Endothelial cell of umbilical vein (primary cell): Measurements from ENCODE around the gene KLF15. TPM values are rescaled to one million over a fixed set of nuclear protein-coding genes. Genes with fewer than 3 reads are reported as not detected.

Source experiments
- BruUV-seq: library from RNA; stranded (reverse); fragments of 400-500 nt; replicated peaks from 2 replicates; lab custom pipeline; 2021; lab: Mats Ljungman, UMichigan
- CTCF ChIA-PET: fragments of 300-600, 350-600 bp; sonication (Branson Sonifier 250); formaldehyde crosslinking; loops from one replicate; lab custom pipeline; 2021; ENCODE audit warnings: antibody characterized with exemption, inconsistent platforms; lab: Charles Lee
- POLR2A ChIA-PET: fragments of 300-600, 350-600 bp; sonication (Branson Sonifier 250); formaldehyde crosslinking; loops from one replicate; lab custom pipeline; 2021; ENCODE audit warnings: antibody characterized with exemption, inconsistent platforms; lab: Charles Lee
- DNase-seq: peaks from one replicate; pipeline ENCODE4 v3.0.0-alpha.2; 2011; ENCODE audit warnings: low read depth, low spot score
- FAIRE-seq: peaks from 2 replicates; lab custom pipeline; 2011; peaks lifted over from hg19 to GRCh38; lab: Jason Lieb, UNC
- H2AFZ ChIP-seq: 2 replicates; pipeline ENCODE4 v1.6.0; 2012; ENCODE audit warnings: low read depth, low read length, control low read depth, inconsistent platforms
- H3K27ac ChIP-seq: 2 replicates; pipeline ENCODE4 v1.5.1; 2011; ENCODE audit warnings: low read depth, mild to moderate bottlenecking, control low read depth, low read length, moderate library complexity; ENCODE audit not compliant: insufficient read depth
- H3K27me3 ChIP-seq, 2 experiments: 2 replicates each; pipeline versions ENCODE4 v1.6.0 to v1.6.1; 2011; ENCODE audit warnings: low read length in 2 of 2, mixed read lengths in 1 of 2; ENCODE audit not compliant: control insufficient read depth in 2 of 2, insufficient read depth in 2 of 2
- H3K36me3 ChIP-seq, 2 experiments: 2 replicates in 1 of 2; 3 replicates in 1 of 2; pipeline ENCODE4 v1.5.1; 2011; ENCODE audit warnings: low read length in 2 of 2, mild to moderate bottlenecking in 1 of 2, moderate library complexity in 1 of 2; ENCODE audit not compliant: control insufficient read depth in 2 of 2, insufficient read depth in 2 of 2; ENCODE audit errors: extremely low read depth in 1 of 2
- H3K4me1 ChIP-seq: 3 replicates; pipeline ENCODE4 v1.5.1; 2011; ENCODE audit warnings: mild to moderate bottlenecking, low read length; ENCODE audit not compliant: control insufficient read depth, insufficient read depth; ENCODE audit errors: extremely low read depth
- H3K4me2 ChIP-seq: 2 replicates; pipeline ENCODE4 v1.6.1; 2011; ENCODE audit warnings: low read length, control low read depth, mixed read lengths; ENCODE audit not compliant: insufficient read depth
- H3K4me3 ChIP-seq, 3 experiments: fragments of 200-600 bp in 1 of 3; sonication (generic), shearing (Covaris generic) in 1 of 3; replicated peaks in 1 of 3; 2 replicates each; pipeline ENCODE4 v1.5.1; 2011 to 2016; ENCODE audit warnings: control low read depth in 3 of 3, low read length in 3 of 3, mild to moderate bottlenecking in 2 of 3, inconsistent platforms in 1 of 3, low read depth in 1 of 3, moderate library complexity in 1 of 3; ENCODE audit not compliant: insufficient read depth in 1 of 3
- H3K79me2 ChIP-seq: 2 replicates; pipeline ENCODE4 v1.6.0; 2012; ENCODE audit warnings: low read length, inconsistent platforms; ENCODE audit not compliant: control insufficient read depth, insufficient read depth
- H3K9ac ChIP-seq: replicated peaks from 2 replicates; pipeline ENCODE3; 2011; ENCODE audit warnings: low read length, control low read depth; ENCODE audit not compliant: insufficient read depth; ENCODE audit errors: extremely low read depth
- H3K9me1 ChIP-seq: replicated peaks from 3 replicates; pipeline ENCODE4 v1.6.0; 2011; ENCODE audit warnings: mild to moderate bottlenecking, low read length; ENCODE audit not compliant: control insufficient read depth, insufficient read depth; ENCODE audit errors: extremely low read depth
- H3K9me3 ChIP-seq: replicated peaks from 2 replicates; pipeline ENCODE4 v1.5.1; 2012; ENCODE audit warnings: low read length, inconsistent platforms; ENCODE audit not compliant: control insufficient read depth, insufficient read depth
- H4K20me1 ChIP-seq: replicated peaks from 2 replicates; pipeline ENCODE3; 2011; ENCODE audit warnings: mild to moderate bottlenecking, low read length; ENCODE audit not compliant: control insufficient read depth, insufficient read depth; ENCODE audit errors: extremely low read depth
- EZH2 ChIP-seq: IDR thresholded peaks from 2 replicates; pipeline ENCODE4 v1.6.1; 2012; ENCODE audit warnings: borderline replicate concordance, low read depth, mild to moderate bottlenecking, moderate library complexity, low read length, inconsistent platforms; ENCODE audit not compliant: severe bottlenecking
- FOS ChIP-seq: IDR thresholded peaks from 2 replicates; pipeline ENCODE4 v1.6.1; 2011; ENCODE audit warnings: mild to moderate bottlenecking, low read length, moderate library complexity, borderline replicate concordance; ENCODE audit not compliant: insufficient read depth
- GATA2 ChIP-seq: IDR thresholded peaks from 2 replicates; pipeline ENCODE4 v1.7.0; 2011; ENCODE audit warnings: low read depth, mild to moderate bottlenecking, moderate library complexity, mixed read lengths, low read length; ENCODE audit not compliant: insufficient read length, insufficient read depth
- JUN ChIP-seq: IDR thresholded peaks from 2 replicates; pipeline ENCODE4 v1.6.1; 2011; ENCODE audit warnings: borderline replicate concordance, low read depth; ENCODE audit not compliant: insufficient read length, insufficient read depth
- MAX ChIP-seq: IDR thresholded peaks from 2 replicates; pipeline ENCODE4 v1.6.1; 2011; ENCODE audit not compliant: insufficient read depth, insufficient read length
- MYC ChIP-seq: IDR thresholded peaks from one replicate; pipeline ENCODE4 v1.6.1; 2011; ENCODE audit warnings: mild to moderate bottlenecking, low read depth, low read length
- POLR2A ChIP-seq: IDR thresholded peaks from 2 replicates; pipeline ENCODE4 v1.6.1; 2012; ENCODE audit warnings: low read depth, mild to moderate bottlenecking, control low read depth, low read length
- POLR2AphosphoS5 ChIP-seq: IDR thresholded peaks from 2 replicates; pipeline ENCODE4 v1.6.1; 2012; ENCODE audit warnings: low read depth, mild to moderate bottlenecking, control low read depth, low read length, moderate library complexity; ENCODE audit not compliant: insufficient read depth
- dilution Hi-C: fragments of 300-500 bp; cut with MboI; formaldehyde crosslinking; loops from one replicate; pipeline ENCODE4 v1.15.0; 2019; ENCODE audit warnings: low sequenced_read_pairs; ENCODE audit not compliant: extremely low pct_ligation_motif_present
- intact Hi-C: fragments of 100-400 bp; cut with micrococcal nuclease; formaldehyde crosslinking; loops from one replicate; pipeline ENCODE4 v1.10.0; 2022
- polyA plus RNA-seq, 4 experiments: library from polyadenylated mRNA; depleted of rRNA in 3 of 4; stranded (reverse) in 3 of 4; unstranded in 1 of 4; fragments of >200 nt; gene quantifications; 2 replicates each; pipeline versions ENCODE4 v1.2.1 to v1.2.3, GENCODE V29; 2011 to 2012; ENCODE audit warnings: missing spikeins in 1 of 4
- total RNA-seq: library from RNA; stranded (reverse); gene quantifications from 2 replicates; pipeline ENCODE4 v1.2.3, GENCODE V29; 2021
- TF ChIP-seq, protein P1 (sequence below), 2 donors: IDR thresholded peaks; 1 replicate in 1 of 2; 2 replicates in 1 of 2; pipeline ENCODE4 v1.5.1; 2011; ENCODE audit warnings: low read length in 2 of 2, mild to moderate bottlenecking in 2 of 2, moderate library complexity in 2 of 2, control low read depth in 1 of 2, inconsistent platforms in 1 of 2, low read depth in 1 of 2; ENCODE audit not compliant: insufficient read depth in 1 of 2; ENCODE audit errors: extremely low read depth in 1 of 2

Gene KLF15
- total and polyA plus RNA-seq, 2 donors (not counting 3 experiments of a cell fraction or from before 2014, with no cell fraction given), result 2.2 to 3.0 TPM

DNA sequence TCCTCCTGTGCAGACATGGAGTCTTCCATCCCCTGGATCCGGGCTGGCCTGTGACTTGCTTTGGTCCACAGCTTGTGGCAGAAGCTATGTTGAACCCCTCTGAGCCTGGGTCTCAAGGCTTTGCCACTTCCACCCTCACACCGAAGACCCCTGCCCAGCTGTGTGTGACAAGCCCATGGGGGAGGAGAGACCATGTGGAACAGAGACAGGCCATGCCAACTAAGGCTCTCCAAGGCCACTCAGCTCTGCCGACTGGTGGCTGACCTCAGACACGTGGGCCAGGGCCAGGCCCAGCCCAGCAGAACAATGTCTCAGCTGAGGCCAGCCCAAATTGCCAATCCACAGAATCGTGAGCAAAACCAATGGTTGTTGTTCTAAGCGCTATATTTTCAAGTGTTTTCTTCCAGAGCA lies 21.1 kb upstream of the KLF15 start:
- Histone ChIP-seq H3K4me3 (no peak overlapping the region), H2AFZ (no peak overlapping the region), H3K4me2 (no peak overlapping the region), H3K9me3 (no peaks in the 10 kb centered on the region), H3K9ac (no peak overlapping the region), H3K36me3 (no peaks in the 10 kb centered on the region), H4K20me1 (no peaks in the 10 kb centered on the region), H3K4me1 (no peaks in the 10 kb centered on the region), H3K9me1 (no peaks in the 10 kb centered on the region), H3K27ac (no peak overlapping the region), H3K27me3 (peaks cover 0 to 2% of the 10 kb centered on the region in 2 experiments), H3K79me2 (no peaks in the 10 kb centered on the region)
- no peak for DNase-seq
- ChIA-PET CTCF (interaction anchor here (1.9 kb wide), 1 partner anchor 10 kb away, joined by 4 read pairs; no protein-coding TSS in a partner anchor), POLR2A (no interaction called here)
- FAIRE-seq, result no peak
- TF ChIP-seq EZH2 (no peak), MYC (no peak), JUN (no peak), POLR2AphosphoS5 (no peak), GATA2 (no peak), POLR2A (no peak), FOS (no peak), MAX (no peak)
- TF ChIP-seq, protein P1, sequence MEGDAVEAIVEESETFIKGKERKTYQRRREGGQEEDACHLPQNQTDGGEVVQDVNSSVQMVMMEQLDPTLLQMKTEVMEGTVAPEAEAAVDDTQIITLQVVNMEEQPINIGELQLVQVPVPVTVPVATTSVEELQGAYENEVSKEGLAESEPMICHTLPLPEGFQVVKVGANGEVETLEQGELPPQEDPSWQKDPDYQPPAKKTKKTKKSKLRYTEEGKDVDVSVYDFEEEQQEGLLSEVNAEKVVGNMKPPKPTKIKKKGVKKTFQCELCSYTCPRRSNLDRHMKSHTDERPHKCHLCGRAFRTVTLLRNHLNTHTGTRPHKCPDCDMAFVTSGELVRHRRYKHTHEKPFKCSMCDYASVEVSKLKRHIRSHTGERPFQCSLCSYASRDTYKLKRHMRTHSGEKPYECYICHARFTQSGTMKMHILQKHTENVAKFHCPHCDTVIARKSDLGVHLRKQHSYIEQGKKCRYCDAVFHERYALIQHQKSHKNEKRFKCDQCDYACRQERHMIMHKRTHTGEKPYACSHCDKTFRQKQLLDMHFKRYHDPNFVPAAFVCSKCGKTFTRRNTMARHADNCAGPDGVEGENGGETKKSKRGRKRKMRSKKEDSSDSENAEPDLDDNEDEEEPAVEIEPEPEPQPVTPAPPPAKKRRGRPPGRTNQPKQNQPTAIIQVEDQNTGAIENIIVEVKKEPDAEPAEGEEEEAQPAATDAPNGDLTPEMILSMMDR (IDR thresholded peaks at IDR 0.05; ENCODE audit: extremely low read depth in 1 of 2, insufficient read depth in 1 of 2, low read depth in 1 of 2, low read length in 2 of 2), result no peak
- no TSS peak for BruUV-seq
- dilution Hi-C loops (no loop called here), intact Hi-C loops (no loop called here)
